Measurements from ENCODE around the gene KRTAP5-6.

The KRTAP5-6 gene

GRCh38 chr11:1742869-1743584, 46.0 kb downstream of the KRTAP5-6 start:
- no peak for DNase-seq
- in situ Hi-C loops (cut with MboI; ENCODE audit: low pct_unique_long_range_greater_than_20kb, low sequenced_read_pairs): no loop called here

DNA sequence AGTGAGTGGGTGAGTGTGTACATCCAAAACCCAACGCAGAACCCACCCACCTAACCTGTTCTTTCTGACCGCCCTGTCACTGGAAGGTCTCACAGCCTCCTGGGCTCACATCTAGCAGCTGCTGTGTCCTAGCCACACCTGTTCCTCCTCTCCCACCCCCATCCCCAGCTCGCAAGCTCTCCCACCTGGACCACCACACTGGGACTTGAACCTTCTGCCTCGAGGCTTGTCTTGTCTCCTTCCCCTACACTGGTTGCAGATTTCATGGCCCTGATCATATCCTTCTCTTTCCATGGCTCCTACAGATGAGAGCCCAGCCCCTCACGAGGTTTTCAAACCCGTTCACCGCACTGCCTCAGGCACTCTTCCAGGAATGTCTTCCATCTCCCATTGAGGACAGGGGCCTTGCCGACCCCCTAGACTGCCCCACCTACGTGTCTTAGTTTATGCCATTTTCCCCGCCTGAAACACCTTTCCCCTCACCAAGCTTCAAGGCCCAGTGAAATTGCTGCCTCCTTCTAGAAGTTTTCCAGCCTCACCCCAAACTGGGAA, 46.7 kb downstream of the KRTAP5-6 start:
- DNase-seq: no peak
- in situ Hi-C loops (cut with MboI; ENCODE audit: low pct_unique_long_range_greater_than_20kb, low sequenced_read_pairs): no loop called here

GRCh38 chr11:1744137-1744886, 47.3 kb downstream of the KRTAP5-6 start:
- DNase-seq: no peak
- in situ Hi-C loops (cut with MboI; ENCODE audit: low pct_unique_long_range_greater_than_20kb, low sequenced_read_pairs): no loop called here

GRCh38 chr11:1744891-1745700, 48.1 kb downstream of the KRTAP5-6 start:
- no peak for DNase-seq
- in situ Hi-C loops (cut with MboI; ENCODE audit: low pct_unique_long_range_greater_than_20kb, low sequenced_read_pairs): no loop called here

- in situ Hi-C loops (cut with MboI; ENCODE audit: low pct_unique_long_range_greater_than_20kb, low sequenced_read_pairs): no loop called here
- DNase-seq: no peak
Observed at GRCh38 chr11:1745701-1746320, 48.8 kb downstream of the KRTAP5-6 start.

- in situ Hi-C loops (cut with MboI; ENCODE audit: low pct_unique_long_range_greater_than_20kb, low sequenced_read_pairs): no loop called here
Observed at GRCh38 chr11:1746511-1746931, 49.5 kb downstream of the KRTAP5-6 start.

DNA sequence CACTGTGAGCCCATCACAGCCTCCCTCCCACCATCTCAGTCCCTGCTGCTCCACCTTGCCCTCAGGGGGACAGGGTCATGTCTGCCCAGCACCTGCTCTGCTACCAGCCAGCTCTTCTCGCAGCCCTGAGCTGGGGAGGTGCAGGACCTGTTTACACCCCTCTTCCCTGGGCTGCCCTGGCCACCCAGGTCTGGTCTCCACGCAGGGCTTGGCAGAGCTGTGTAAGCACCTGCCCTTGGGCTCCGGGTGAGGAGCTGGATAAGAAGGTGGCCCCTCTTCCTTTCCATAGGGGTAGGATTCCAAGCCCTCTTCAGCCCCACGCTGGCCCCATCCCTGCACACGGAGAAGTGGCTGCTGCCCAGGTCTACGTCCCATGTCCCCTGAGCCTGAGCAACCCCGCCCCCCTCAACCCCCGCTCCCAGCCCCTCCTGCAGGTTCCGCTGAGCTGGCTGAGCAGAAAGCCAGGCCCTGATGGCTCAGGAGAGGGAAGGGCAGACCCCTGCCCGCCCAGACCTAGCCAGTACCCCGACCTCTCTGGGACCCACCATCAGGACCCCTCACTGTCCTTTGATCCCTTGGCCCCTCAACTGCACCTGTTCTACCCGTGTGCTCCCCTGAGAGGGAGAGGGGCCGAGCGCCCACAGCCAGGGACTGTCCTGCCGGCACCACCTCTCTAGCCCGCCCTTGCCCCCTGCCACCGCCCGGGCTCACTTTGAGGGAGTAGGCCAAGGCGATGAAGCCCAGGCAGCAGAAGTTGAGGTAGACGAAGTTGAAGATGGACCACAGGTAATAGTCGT, 50.2 kb downstream of the KRTAP5-6 start:
- no peak for DNase-seq
- in situ Hi-C loops (cut with MboI; ENCODE audit: low pct_unique_long_range_greater_than_20kb, low sequenced_read_pairs): no loop called here

More at GRCh38 chr11:1746511-1746931, 49.5 kb downstream of the KRTAP5-6 start:
- no peak for DNase-seq

Measured in KBM-7 (cell line).